GM19467 (cell line): Measurements from ENCODE around the gene TIMP1.

ENCODE experiments used
- ATAC-seq: cut with Tn5 transposase; IDR thresholded peaks from one replicate; pipeline ENCODE4 v1.9.1; 2021; ENCODE audit warnings: mild to moderate bottlenecking, moderate library complexity; ENCODE audit not compliant: unreplicated experiment

The TIMP1 gene

GRCh38 chrX:47633689-47634590, 51.7 kb downstream of the TIMP1 start:
- no peak for ATAC-seq

- ATAC-seq, result no peak
Observed at GRCh38 chrX:47634871-47635575, 52.8 kb downstream of the TIMP1 start.
